Nephron (organoid): ENCODE measurements around the gene COG5.

Experiments
- H3K27ac Mint-ChIP-seq, 3 experiments: 2 replicates each; pipeline ENCODE4 v1.8.0; 2020; ENCODE audit warnings: mixed read lengths in 3 of 3, mild to moderate bottlenecking in 2 of 3, moderate library complexity in 1 of 3
- H3K27me3 Mint-ChIP-seq: 2 replicates; pipeline ENCODE4 v1.8.0; 2021; ENCODE audit warnings: low read depth, mild to moderate bottlenecking, moderate library complexity, mixed read lengths
- H3K36me3 Mint-ChIP-seq: 2 replicates; pipeline ENCODE4 v1.8.0; 2020; ENCODE audit warnings: low read depth, mixed read lengths
- H3K4me1 Mint-ChIP-seq: 2 replicates; pipeline ENCODE4 v1.8.0; 2020; ENCODE audit warnings: mixed read lengths
- H3K4me3 Mint-ChIP-seq, 3 experiments: 2 replicates each; pipeline ENCODE4 v1.8.0; 2020; ENCODE audit warnings: mild to moderate bottlenecking in 3 of 3, mixed read lengths in 3 of 3, moderate library complexity in 2 of 3
- H3K9me3 Mint-ChIP-seq: 2 replicates; pipeline ENCODE4 v1.8.0; 2020; ENCODE audit warnings: mixed read lengths
- CTCF ChIP-seq, 3 experiments: fragments of 200-600 bp; sonication (generic); IDR thresholded peaks; one replicate each; pipeline ENCODE4 v1.5.0; 2021; ENCODE audit warnings: antibody characterized with exemption in 3 of 3; ENCODE audit not compliant: unreplicated experiment in 3 of 3

The COG5 gene

DNA sequence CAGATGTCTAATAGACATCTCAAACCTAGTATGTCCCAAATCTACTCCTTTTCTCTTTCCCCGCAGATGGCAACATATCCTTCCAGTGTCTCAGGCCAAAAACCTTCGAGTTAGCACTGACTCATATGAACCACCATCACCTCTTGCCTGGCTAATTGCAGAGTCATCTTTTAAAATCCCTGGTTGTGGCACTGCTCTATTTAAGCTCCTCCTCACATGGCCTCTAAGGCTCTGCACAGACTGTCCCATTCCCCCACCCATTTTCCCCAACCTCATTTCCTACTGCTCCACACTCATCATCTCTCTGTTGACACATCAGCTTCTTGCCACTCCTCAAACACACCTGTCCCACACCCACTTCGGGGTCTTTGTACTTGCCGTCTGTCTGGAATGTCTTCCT lies 411.7 kb downstream of the COG5 start:
- no peak overlapping the region for H3K4me3 Mint-ChIP-seq
- peaks cover 5% of the 10 kb centered on the region for H3K27me3 Mint-ChIP-seq
- no peaks in the 10 kb centered on the region for H3K9me3 Mint-ChIP-seq

More for the DNA sequence above, 411.7 kb downstream of the COG5 start:
- Mint-ChIP-seq H3K4me1 (no peaks in the 10 kb centered on the region), H3K36me3 (no peaks in the 10 kb centered on the region), H3K27ac (no peak overlapping the region)
- TF ChIP-seq CTCF (IDR thresholded peaks at IDR 0.05; ENCODE audit: unreplicated experiment in 3 of 3): no peak
